ENCODE data around the gene DSTN. TPM values are rescaled to one million over a fixed set of nuclear protein-coding genes. Genes with fewer than 3 reads are reported as not detected.

Gene DSTN
- total and polyA plus RNA-seq, 9 of the 15 experiments (the other 6 are each of a cell fraction or from before 2014, with no cell fraction given) = 25.7 to 88.3 (median 61.0) TPM

GRCh38 chr20:17562804-17563305, 7.0 kb upstream of the DSTN start (continued):
- peak in 1 of 2 experiments; percentile 50; a peak in 1 of 4 replicates for TF ChIP-seq ZNF639 (CRISPR knock-in tag; conservative IDR thresholded peaks at IDR 0.05 in 1 of 2, IDR thresholded peaks at IDR 0.05 in 1 of 2)
- no peak for TF ChIP-seq PPARD (CRISPR knock-in tag; IDR thresholded peaks at IDR 0.05)
- TF ChIP-seq FOS (IDR thresholded peaks at IDR 0.05; ENCODE audit: extremely low read depth, insufficient read length) = no peak
- TF ChIP-seq THAP7 (CRISPR knock-in tag; IDR thresholded peaks at IDR 0.05) = no peak
- peak; percentile 52 for TF ChIP-seq ARID1B (IDR thresholded peaks at IDR 0.05)
- TF ChIP-seq SIN3B (IDR thresholded peaks at IDR 0.05; ENCODE audit: low read depth) = no peak
- TF ChIP-seq PCBP1 (IDR thresholded peaks at IDR 0.05; ENCODE audit: low read depth, low read length, poor library complexity, severe bottlenecking) = no peak
- no peak for TF ChIP-seq ZBTB43 (CRISPR knock-in tag; IDR thresholded peaks at IDR 0.05)
- no peak for TF ChIP-seq NRF1 (conservative IDR thresholded peaks at IDR 0.05 in 1 of 2, IDR thresholded peaks at IDR 0.05 in 1 of 2)
- TF ChIP-seq CEBPZ (IDR thresholded peaks at IDR 0.05; ENCODE audit: borderline replicate concordance, low read depth, low read length) = no peak
- no peak for TF ChIP-seq ZNF274 (IDR thresholded peaks at IDR 0.05; ENCODE audit: borderline replicate concordance, low read depth, low read length)
- no peak for TF ChIP-seq TAF7 (tag; IDR thresholded peaks at IDR 0.05)
- TF ChIP-seq SRSF7 (optimal IDR thresholded peaks at IDR 0.05; ENCODE audit: low read depth, low read length) = no peak
- TF ChIP-seq CCNT2 (IDR thresholded peaks at IDR 0.05; ENCODE audit: borderline replicate concordance, extremely low read depth, insufficient read length, low read depth, low read length) = no peak
- TF ChIP-seq ZNF445 (CRISPR knock-in tag; IDR thresholded peaks at IDR 0.05; ENCODE audit: low read depth) = no peak
- TF ChIP-seq SMAD4 (CRISPR knock-in tag; conservative IDR thresholded peaks at IDR 0.05) = peak; percentile 53; the same call in 1 of the 2 replicates
- TF ChIP-seq DLX4 (CRISPR knock-in tag; IDR thresholded peaks at IDR 0.05) = no peak
- peak; percentile 50; the same call in 1 of the 2 replicates for TF ChIP-seq L3MBTL2 (IDR thresholded peaks at IDR 0.05)
- peak; percentile 71 for TF ChIP-seq MAFG (tag; conservative IDR thresholded peaks at IDR 0.05)
